HepG2 (cell line): ENCODE measurements around the gene ASCC2. TPM values are rescaled to one million over a fixed set of nuclear protein-coding genes. Genes with fewer than 3 reads are reported as not detected.

Experiments
- CBFB ChIP-seq: sonication (generic); formaldehyde crosslinking; IDR thresholded peaks from 2 replicates; pipeline ENCODE4 v1.4.0; 2020; ENCODE audit warnings: missing genetic modification reagents
- ELF3 ChIP-seq: IDR thresholded peaks from 2 replicates; pipeline ENCODE4 v1.6.1; 2016; ENCODE audit warnings: missing genetic modification reagents, missing compliant biosample characterization
- ISL2 ChIP-seq: sonication (generic); formaldehyde crosslinking; IDR thresholded peaks from 2 replicates; pipeline ENCODE4 v1.5.0; 2020; ENCODE audit warnings: missing genetic modification reagents
- KDM5A ChIP-seq: fragments of 200-600 bp; sonication (generic); IDR thresholded peaks from 2 replicates; pipeline ENCODE4 v1.7.0; 2018; ENCODE audit warnings: antibody characterized with exemption, mild to moderate bottlenecking, low read length, borderline replicate concordance
- MED1 ChIP-seq: sonication (generic); formaldehyde crosslinking; IDR thresholded peaks from 2 replicates; pipeline ENCODE4 v1.4.0; 2020; ENCODE audit warnings: missing genetic modification reagents
- MEIS2 ChIP-seq: sonication (generic); formaldehyde crosslinking; IDR thresholded peaks from 2 replicates; pipeline ENCODE4 v1.9.0; 2021; ENCODE audit warnings: mild to moderate bottlenecking, missing genetic modification reagents
- PITX1 ChIP-seq: sonication (generic); formaldehyde crosslinking; IDR thresholded peaks from 2 replicates; pipeline ENCODE4 v1.5.1; 2020; ENCODE audit warnings: mild to moderate bottlenecking, missing genetic modification reagents
- SAP130 ChIP-seq: IDR thresholded peaks from 2 replicates; pipeline ENCODE4 v1.6.1; 2016; ENCODE audit warnings: low read depth
- SUZ12 ChIP-seq: fragments of 150-350 bp; IDR thresholded peaks from 2 replicates; pipeline ENCODE4 v1.6.1; 2014; ENCODE audit warnings: low read depth, low read length
- TEAD3 ChIP-seq: optimal IDR thresholded peaks from 2 replicates; pipeline ENCODE3; 2016; ENCODE audit warnings: borderline replicate concordance
- ZFP82 ChIP-seq: sonication (generic); formaldehyde crosslinking; IDR thresholded peaks from 2 replicates; pipeline ENCODE4 v1.5.1; 2020; ENCODE audit warnings: mild to moderate bottlenecking, missing genetic modification reagents, borderline replicate concordance
- ZNF253 ChIP-seq: sonication (generic); formaldehyde crosslinking; IDR thresholded peaks from 2 replicates; pipeline ENCODE4 v1.8.0; 2022; ENCODE audit warnings: mild to moderate bottlenecking, missing genetic modification reagents, borderline replicate concordance
- ZNF317 ChIP-seq: sonication (generic); formaldehyde crosslinking; IDR thresholded peaks from 2 replicates; pipeline ENCODE4 v1.5.0; 2020; ENCODE audit warnings: mild to moderate bottlenecking, missing genetic modification reagents
- ZNF563 ChIP-seq: sonication (generic); formaldehyde crosslinking; IDR thresholded peaks from 2 replicates; pipeline ENCODE4 v1.8.0; 2022; ENCODE audit warnings: mild to moderate bottlenecking, moderate library complexity, missing genetic modification reagents
- ZNF639 ChIP-seq: conservative IDR thresholded peaks from 2 replicates; pipeline ENCODE4 v1.6.1; 2018; ENCODE audit warnings: missing genetic modification reagents
- ZNF891 ChIP-seq: sonication (generic); formaldehyde crosslinking; IDR thresholded peaks from 2 replicates; pipeline ENCODE4 v1.5.0; 2020; ENCODE audit warnings: mild to moderate bottlenecking, missing genetic modification reagents
- polyA plus RNA-seq, 8 experiments: library from polyadenylated mRNA; depleted of rRNA in 3 of 8; stranded (reverse) in 7 of 8; unstranded in 1 of 8; fragments of >200 nt; fragmentation: Illumina TruSeq in 4 of 8; extraction: Trizol in 4 of 8; gene quantifications; 2 replicates each; pipeline versions ENCODE4 v1.2.1 to v1.2.3, GENCODE V29; 2011 to 2016; ENCODE audit warnings: low read depth in 4 of 8, missing spikeins in 1 of 8, mixed read lengths in 1 of 8; ENCODE audit not compliant: insufficient read depth in 1 of 8
- total RNA-seq, 5 experiments: library from RNA; depleted of rRNA; stranded (reverse); fragments of >200 nt; fragmentation: Illumina TruSeq; extraction: Trizol; gene quantifications; 2 replicates each; pipeline ENCODE4 v1.2.3, GENCODE V29; 2016; ENCODE audit warnings: low read depth in 1 of 5
- TF ChIP-seq, protein P1 (sequence below): sonication (generic); formaldehyde crosslinking; IDR thresholded peaks from 2 replicates; pipeline ENCODE4 v1.4.0; 2020; ENCODE audit warnings: missing genetic modification reagents
- TF ChIP-seq, protein P2 (sequence below), 2 experiments: sonication (generic) in 1 of 2; formaldehyde crosslinking in 1 of 2; IDR thresholded peaks; 2 replicates each; pipeline versions ENCODE4 v1.5.1 to v1.6.1; 2011 to 2020; ENCODE audit warnings: borderline replicate concordance in 1 of 2, low read depth in 1 of 2, low read length in 1 of 2, mild to moderate bottlenecking in 1 of 2, missing genetic modification reagents in 1 of 2, moderate library complexity in 1 of 2
- TF ChIP-seq, protein P3 (sequence below), 2 experiments: sonication (generic) in 1 of 2; formaldehyde crosslinking in 1 of 2; IDR thresholded peaks; 2 replicates each; pipeline versions ENCODE4 v1.4.0 to v1.6.1; 2016 to 2020; ENCODE audit warnings: borderline replicate concordance in 1 of 2, low read depth in 1 of 2, mild to moderate bottlenecking in 1 of 2, missing genetic modification reagents in 1 of 2

Gene ASCC2
- total and polyA plus RNA-seq, 2 of the 13 experiments (the other 11 are each of a cell fraction or from before 2014, with no cell fraction given): 26.2 to 26.3 TPM

DNA sequence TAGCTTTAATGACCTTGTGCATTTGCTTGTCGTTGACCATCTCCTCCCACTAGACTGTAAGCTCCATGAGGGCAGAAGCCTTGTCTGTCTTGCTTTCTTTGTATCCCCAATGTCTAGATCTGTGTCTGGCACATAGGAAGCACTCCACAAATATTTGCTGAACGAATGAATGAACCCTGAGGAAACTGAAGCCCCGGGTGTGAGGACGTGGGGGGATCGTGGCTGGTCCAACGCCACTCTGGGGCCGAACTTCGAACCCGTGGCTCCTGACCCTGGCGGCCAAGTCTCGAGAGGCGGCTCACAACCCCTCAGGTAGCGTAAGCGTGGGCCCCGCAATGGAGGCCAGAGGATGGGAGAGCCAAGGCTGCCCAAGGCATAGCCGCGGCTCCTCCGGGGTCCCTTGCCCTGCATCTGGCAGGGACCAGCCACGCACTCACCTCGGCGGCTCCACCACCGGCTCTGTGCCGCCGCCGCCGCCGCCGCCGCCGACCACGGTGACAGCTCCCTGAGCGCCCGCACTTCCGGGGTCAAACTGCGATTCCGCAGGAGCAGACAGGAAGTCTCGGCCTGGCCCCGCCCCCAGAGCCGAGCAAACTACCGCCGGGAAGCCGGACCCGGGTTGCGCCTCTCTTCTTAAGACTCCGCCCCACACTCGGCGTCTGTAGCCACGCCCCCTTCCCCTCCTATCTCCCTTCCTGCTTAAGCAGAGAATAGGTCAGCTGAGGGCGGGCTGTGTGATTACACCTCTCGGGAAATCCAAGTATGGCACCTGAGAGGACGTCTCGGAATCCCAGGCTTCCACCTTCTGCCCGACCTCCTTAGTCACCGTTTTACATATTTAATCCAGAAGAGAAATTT is at the start of gene ASCC2 (continued):
- TF ChIP-seq, protein P1, sequence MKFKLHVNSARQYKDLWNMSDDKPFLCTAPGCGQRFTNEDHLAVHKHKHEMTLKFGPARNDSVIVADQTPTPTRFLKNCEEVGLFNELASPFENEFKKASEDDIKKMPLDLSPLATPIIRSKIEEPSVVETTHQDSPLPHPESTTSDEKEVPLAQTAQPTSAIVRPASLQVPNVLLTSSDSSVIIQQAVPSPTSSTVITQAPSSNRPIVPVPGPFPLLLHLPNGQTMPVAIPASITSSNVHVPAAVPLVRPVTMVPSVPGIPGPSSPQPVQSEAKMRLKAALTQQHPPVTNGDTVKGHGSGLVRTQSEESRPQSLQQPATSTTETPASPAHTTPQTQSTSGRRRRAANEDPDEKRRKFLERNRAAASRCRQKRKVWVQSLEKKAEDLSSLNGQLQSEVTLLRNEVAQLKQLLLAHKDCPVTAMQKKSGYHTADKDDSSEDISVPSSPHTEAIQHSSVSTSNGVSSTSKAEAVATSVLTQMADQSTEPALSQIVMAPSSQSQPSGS (CRISPR knock-in tag): peak; percentile 11; the same call in 1 of the 2 replicates
- TF ChIP-seq, protein P2, sequence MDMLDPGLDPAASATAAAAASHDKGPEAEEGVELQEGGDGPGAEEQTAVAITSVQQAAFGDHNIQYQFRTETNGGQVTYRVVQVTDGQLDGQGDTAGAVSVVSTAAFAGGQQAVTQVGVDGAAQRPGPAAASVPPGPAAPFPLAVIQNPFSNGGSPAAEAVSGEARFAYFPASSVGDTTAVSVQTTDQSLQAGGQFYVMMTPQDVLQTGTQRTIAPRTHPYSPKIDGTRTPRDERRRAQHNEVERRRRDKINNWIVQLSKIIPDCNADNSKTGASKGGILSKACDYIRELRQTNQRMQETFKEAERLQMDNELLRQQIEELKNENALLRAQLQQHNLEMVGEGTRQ (IDR thresholded peaks at IDR 0.05; ENCODE audit: low read depth, low read length): 0 out of 2 replicates have a peak, but pooled peaks have one; percentile 28
- TF ChIP-seq, protein P2 (CRISPR knock-in tag; IDR thresholded peaks at IDR 0.05; ENCODE audit: borderline replicate concordance): no peak
- TF ChIP-seq ZNF317: no peak
- TF ChIP-seq CBFB (CRISPR knock-in tag): peak; percentile 58; the same call in 1 of the 2 replicates
- no peak for TF ChIP-seq SUZ12
- no peak for TF ChIP-seq ZNF253 (CRISPR knock-in tag)
- no peak for TF ChIP-seq MED1 (CRISPR knock-in tag)
- TF ChIP-seq, protein P3, sequence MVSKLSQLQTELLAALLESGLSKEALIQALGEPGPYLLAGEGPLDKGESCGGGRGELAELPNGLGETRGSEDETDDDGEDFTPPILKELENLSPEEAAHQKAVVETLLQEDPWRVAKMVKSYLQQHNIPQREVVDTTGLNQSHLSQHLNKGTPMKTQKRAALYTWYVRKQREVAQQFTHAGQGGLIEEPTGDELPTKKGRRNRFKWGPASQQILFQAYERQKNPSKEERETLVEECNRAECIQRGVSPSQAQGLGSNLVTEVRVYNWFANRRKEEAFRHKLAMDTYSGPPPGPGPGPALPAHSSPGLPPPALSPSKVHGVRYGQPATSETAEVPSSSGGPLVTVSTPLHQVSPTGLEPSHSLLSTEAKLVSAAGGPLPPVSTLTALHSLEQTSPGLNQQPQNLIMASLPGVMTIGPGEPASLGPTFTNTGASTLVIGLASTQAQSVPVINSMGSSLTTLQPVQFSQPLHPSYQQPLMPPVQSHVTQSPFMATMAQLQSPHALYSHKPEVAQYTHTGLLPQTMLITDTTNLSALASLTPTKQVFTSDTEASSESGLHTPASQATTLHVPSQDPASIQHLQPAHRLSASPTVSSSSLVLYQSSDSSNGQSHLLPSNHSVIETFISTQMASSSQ (IDR thresholded peaks at IDR 0.05; ENCODE audit: low read depth): no peak
- TF ChIP-seq, protein P3 (CRISPR knock-in tag; IDR thresholded peaks at IDR 0.05; ENCODE audit: borderline replicate concordance): no peak; the same call in 1 of the 2 replicates
- TF ChIP-seq ZNF891 (CRISPR knock-in tag): no peak
- TF ChIP-seq PITX1: peak; percentile 34; the same call in 1 of the 2 replicates
- peak; percentile 96 for TF ChIP-seq SAP130 (CRISPR knock-in tag)
- peak; percentile 56; the same call in 1 of the 2 replicates for TF ChIP-seq ZNF639 (CRISPR knock-in tag)
- TF ChIP-seq ZNF563 (CRISPR knock-in tag): 0 out of 2 replicates have a peak, but pooled peaks have one; percentile 50
- peak; percentile 54; the same call in 1 of the 2 replicates for TF ChIP-seq MEIS2 (CRISPR knock-in tag)
- peak; percentile 67; the same call in 1 of the 2 replicates for TF ChIP-seq ELF3
- peak; percentile 66; the same call in 1 of the 2 replicates for TF ChIP-seq KDM5A
- TF ChIP-seq TEAD3 (CRISPR knock-in tag): peak; percentile 42
- TF ChIP-seq ZFP82 (CRISPR knock-in tag): 0 out of 2 replicates have a peak, but pooled peaks have one; percentile 35
- peak; percentile 59; the same call in 1 of the 2 replicates for TF ChIP-seq ISL2 (CRISPR knock-in tag)
